SK-N-MC (cell line): ENCODE measurements around the gene ABHD15.

Experiments
- EZH2 ChIP-seq: fragments of 200-600 bp; sonication (generic); IDR thresholded peaks from one replicate; pipeline ENCODE4 v1.6.1; 2017; ENCODE audit warnings: antibody characterized with exemption
- POLR2AphosphoS5 ChIP-seq: IDR thresholded peaks from 2 replicates; pipeline ENCODE4 v1.6.1; 2012; ENCODE audit warnings: mild to moderate bottlenecking, low read depth, low read length, borderline replicate concordance

DNA sequence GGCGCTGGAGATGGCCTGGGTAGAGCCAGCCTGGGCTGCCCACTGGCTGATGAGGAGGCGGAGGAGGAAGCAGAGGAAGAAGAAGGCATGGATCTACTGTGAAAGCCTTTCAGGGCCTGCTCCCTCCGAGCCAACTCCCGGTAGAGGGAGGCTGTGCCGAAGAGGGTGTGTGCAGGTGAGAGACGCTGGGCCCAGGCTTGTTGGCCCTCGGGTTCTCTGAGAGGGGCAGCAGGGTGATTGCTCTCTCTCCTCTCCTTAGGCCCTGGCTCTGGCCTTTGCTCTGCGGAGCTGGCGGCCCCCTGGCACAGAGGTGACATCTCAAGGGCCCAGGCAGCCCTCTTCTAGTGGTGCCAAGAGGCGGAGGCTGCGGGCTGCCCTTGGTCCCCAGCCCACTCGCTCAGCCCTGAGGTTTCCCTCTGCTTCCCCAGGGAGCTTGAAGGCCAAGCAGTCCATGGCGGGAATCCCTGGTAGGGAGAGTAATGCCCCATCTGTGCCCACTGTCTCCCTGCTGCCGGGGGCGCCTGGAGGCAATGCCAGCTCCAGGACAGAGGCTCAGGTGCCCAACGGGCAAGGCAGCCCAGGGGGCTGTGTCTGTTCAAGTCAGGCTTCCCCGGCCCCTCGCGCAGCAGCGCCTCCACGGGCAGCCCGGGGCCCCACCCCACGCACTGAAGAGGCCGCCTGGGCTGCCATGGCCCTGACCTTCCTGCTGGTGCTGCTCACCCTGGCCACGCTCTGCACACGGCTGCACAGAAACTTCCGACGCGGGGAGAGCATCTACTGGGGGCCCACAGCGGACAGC is 5.2 kb upstream of the ABHD15 start:
- TF ChIP-seq POLR2AphosphoS5 (no peak), EZH2 (no peak)
